Lung (tissue), 12 donors: ENCODE measurements around the gene OR13D1. TPM values are rescaled to one million over a fixed set of nuclear protein-coding genes. Genes with fewer than 3 reads are reported as not detected.
"Not testable (repeated sequence)": the region's sequence is repeated elsewhere in the genome, so short reads cannot be mapped to it uniquely, and the experiment has no call there.

Experiments
- ATAC-seq: fragments of 200-7000 bp; cut with Tn5 transposase; one replicate; pipeline ENCODE4 v1.9.1; 2020; ENCODE audit warnings: moderate number of reproducible peaks; ENCODE audit not compliant: insufficient read depth, low FRiP score
- DNase-seq, 3 donors: peaks; one replicate each; pipeline ENCODE4 v3.0.0-alpha.2; 2013 to 2017
- H3K27ac ChIP-seq, 2 donors: one replicate each; pipeline ENCODE4 v1.5.1; 2013; ENCODE audit warnings: mild to moderate bottlenecking in 2 of 2, moderate library complexity in 2 of 2, control low read depth in 1 of 2, inconsistent platforms in 1 of 2, low read depth in 1 of 2, low read length in 1 of 2
- H3K27me3 ChIP-seq, 3 donors: one replicate each; pipeline ENCODE4 v1.5.1; 2013; ENCODE audit warnings: low read length in 2 of 3; ENCODE audit not compliant: control insufficient read depth in 3 of 3, insufficient read depth in 3 of 3
- H3K36me3 ChIP-seq, 4 donors: one replicate each; pipeline ENCODE4 v1.5.1; 2013; ENCODE audit warnings: low read length in 4 of 4, mild to moderate bottlenecking in 1 of 4, moderate library complexity in 1 of 4; ENCODE audit not compliant: control insufficient read depth in 4 of 4, insufficient read depth in 4 of 4
- H3K4me1 ChIP-seq, 5 donors: one replicate each; pipeline ENCODE4 v1.5.1; 2013; ENCODE audit warnings: low read length in 5 of 5, mild to moderate bottlenecking in 2 of 5, moderate library complexity in 1 of 5; ENCODE audit not compliant: control insufficient read depth in 5 of 5, insufficient read depth in 5 of 5
- H3K4me3 ChIP-seq: one replicate; pipeline ENCODE4 v1.5.1; 2013; ENCODE audit warnings: mild to moderate bottlenecking, control low read depth, moderate library complexity
- H3K9ac ChIP-seq, 2 donors: one replicate each; pipeline ENCODE4 v1.5.1; 2013; ENCODE audit warnings: low read length in 2 of 2, control low read depth in 1 of 2; ENCODE audit not compliant: insufficient read depth in 1 of 2
- H3K9me3 ChIP-seq, 4 donors: one replicate each; pipeline ENCODE4 v1.5.1; 2013; ENCODE audit warnings: low read length in 3 of 4, mild to moderate bottlenecking in 1 of 4, moderate library complexity in 1 of 4; ENCODE audit not compliant: control insufficient read depth in 4 of 4, insufficient read depth in 3 of 4
- WGBS, 2 donors: extraction: QIAGEN DNeasy Blood & Tissue Kit; methylation state at CpG; one replicate each; pipeline ENCODE4 v1.1.7; 2013; 5-methylcytosine and 5-hydroxymethylcytosine counted together
- polyA plus RNA-seq, 2 donors: library from polyadenylated mRNA; stranded (reverse); fragments of 200-250 nt; gene quantifications; one replicate each; pipeline ENCODE4 v1.2.1, GENCODE V29; 2013
- total RNA-seq, 2 donors: library from RNA; depleted of rRNA in 1 of 2; stranded (reverse); fragments of >200 nt in 1 of 2; gene quantifications; one replicate each; pipeline ENCODE4 v1.2.1, GENCODE V29; 2014 to 2021
- TF ChIP-seq, protein P1 (sequence below): IDR thresholded peaks from 2 replicates; pipeline ENCODE4 v1.5.1; 2012; ENCODE audit warnings: mild to moderate bottlenecking; ENCODE audit errors: control extremely low read depth, extremely low read depth
- donor health status: control.
- donor health status: control.
- donor health status: Bipolar disorder and iron deficiency.
- donor health status: healthy.
- donor health status: DM: yes; HTN: yes; CAD: no.

Gene OR13D1
- total and polyA plus RNA-seq, 4 donors = not detected

DNA sequence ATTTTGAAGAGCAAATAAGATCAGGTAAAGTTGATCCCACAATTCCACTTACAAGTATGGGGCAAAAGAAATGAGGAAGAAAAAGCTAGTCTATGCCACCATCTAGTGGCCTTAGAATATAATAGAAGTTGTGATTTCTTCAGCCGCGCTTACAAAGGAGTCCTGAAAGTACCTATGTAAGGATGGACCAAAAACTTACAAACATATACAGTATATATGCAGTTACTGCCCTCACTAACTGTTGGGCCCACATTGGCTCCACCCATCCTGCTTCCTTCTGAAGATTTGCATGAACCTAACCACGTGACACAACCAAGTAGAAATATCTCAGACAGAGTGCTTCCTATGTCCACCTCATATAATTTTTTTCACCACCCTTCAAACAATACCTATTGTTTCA is 11.7 kb upstream of the OR13D1 start:
- peak in 2 of 3 donors; percentile 50 to 59 for DNase-seq
- TF ChIP-seq, protein P1, sequence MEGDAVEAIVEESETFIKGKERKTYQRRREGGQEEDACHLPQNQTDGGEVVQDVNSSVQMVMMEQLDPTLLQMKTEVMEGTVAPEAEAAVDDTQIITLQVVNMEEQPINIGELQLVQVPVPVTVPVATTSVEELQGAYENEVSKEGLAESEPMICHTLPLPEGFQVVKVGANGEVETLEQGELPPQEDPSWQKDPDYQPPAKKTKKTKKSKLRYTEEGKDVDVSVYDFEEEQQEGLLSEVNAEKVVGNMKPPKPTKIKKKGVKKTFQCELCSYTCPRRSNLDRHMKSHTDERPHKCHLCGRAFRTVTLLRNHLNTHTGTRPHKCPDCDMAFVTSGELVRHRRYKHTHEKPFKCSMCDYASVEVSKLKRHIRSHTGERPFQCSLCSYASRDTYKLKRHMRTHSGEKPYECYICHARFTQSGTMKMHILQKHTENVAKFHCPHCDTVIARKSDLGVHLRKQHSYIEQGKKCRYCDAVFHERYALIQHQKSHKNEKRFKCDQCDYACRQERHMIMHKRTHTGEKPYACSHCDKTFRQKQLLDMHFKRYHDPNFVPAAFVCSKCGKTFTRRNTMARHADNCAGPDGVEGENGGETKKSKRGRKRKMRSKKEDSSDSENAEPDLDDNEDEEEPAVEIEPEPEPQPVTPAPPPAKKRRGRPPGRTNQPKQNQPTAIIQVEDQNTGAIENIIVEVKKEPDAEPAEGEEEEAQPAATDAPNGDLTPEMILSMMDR = peak; percentile 10
- H3K4me1 ChIP-seq = no peaks in the 10 kb centered on the region

DNA sequence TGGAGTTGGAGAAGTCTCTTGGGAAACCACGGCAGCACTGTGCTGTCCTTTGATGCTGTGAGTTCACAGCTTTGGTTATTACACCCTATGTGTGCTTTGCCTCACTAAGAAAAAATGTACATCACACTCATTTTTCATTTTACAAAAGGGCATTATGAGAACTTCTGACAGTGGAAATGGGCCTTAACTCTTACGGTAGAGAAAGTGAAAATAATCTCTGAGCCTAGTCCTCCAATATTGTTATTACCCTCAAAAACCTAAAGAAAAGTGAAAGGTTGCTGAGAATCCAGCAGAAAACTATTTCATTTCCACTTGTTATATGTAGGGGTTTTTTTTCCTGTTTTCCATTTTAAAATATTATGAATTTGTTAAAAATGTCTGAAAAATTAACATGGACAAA is 8.2 kb upstream of the OR13D1 start:
- Histone ChIP-seq H3K9me3 (no peaks in the 10 kb centered on the region), H3K36me3 (no peaks in the 10 kb centered on the region), H3K9ac (no peak overlapping the region), H3K4me1 (no peaks in the 10 kb centered on the region), H3K27ac (no peak overlapping the region), H3K4me3 (no peak overlapping the region), H3K27me3 (no peaks in the 10 kb centered on the region)
- TF ChIP-seq, protein P1 = no peak
- DNase-seq (no peak), ATAC-seq (no peak)
- WGBS, 2 donors = 60 to 74% methylated on average over 2 of the region's 2 CpGs

More for the DNA sequence above, 11.7 kb upstream of the OR13D1 start:
- H3K27me3 ChIP-seq = no peaks in the 10 kb centered on the region
- H3K9ac ChIP-seq = no peak overlapping the region
- no peak for ATAC-seq
- no peak overlapping the region for H3K27ac ChIP-seq
- no peaks in the 10 kb centered on the region for H3K36me3 ChIP-seq
- no peak overlapping the region for H3K4me3 ChIP-seq
- H3K9me3 ChIP-seq = no peaks in the 10 kb centered on the region
- 21 to 26% methylated on average over 3 of the region's 3 CpGs for WGBS, 2 donors

DNA sequence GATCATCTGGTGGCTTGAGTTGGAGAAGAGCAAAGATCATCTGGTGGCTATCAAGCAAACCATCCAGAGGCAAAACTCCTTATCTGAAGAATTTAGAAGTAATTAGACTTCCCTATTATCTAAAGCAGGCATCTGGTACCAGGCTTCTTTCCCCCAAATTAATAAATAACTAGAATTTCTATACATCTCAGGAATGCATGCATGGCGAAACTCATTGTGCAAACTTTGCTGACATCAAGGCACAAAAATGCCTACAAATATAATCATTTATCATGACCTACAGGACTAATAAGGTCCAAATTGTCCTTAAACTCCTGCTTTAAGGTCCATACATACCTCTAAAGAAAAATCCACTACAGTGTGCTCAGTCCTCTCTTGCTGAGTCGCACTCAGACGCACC is 6.0 kb downstream of the OR13D1 start:
- ATAC-seq = no peak
- Histone ChIP-seq H3K9me3 (no peaks in the 10 kb centered on the region), H3K36me3 (no peaks in the 10 kb centered on the region), H3K4me3 (no peak overlapping the region), H3K9ac (no peak overlapping the region), H3K27ac (no peak overlapping the region), H3K4me1 (no peaks in the 10 kb centered on the region), H3K27me3 (no peaks in the 10 kb centered on the region)
- DNase-seq = no peak
- TF ChIP-seq, protein P1 = no peak
- 86 to 93% methylated on average over 3 of the region's 3 CpGs for WGBS, 2 donors

DNA sequence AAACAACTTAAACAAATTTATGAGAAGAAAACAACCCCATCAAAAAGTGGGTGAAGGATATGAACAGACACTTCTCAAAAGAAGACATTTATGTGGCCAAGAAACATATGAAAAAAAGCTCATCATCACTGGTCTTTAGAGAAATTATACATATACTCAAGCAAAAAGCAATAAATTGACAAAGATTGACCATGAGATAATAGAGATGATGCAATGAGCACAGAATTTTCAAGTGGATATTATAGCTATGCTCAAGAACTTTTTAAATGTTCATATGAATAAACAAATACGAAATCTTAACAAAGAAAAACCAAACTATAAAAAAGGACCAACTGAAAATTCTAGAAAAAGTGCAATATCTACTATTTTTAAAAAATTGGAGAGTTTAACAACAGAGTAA is 14.4 kb downstream of the OR13D1 start:
- not testable (repeated sequence) for H3K4me3 ChIP-seq, DNase-seq, H3K9me3 ChIP-seq, H3K36me3 ChIP-seq, H3K27me3 ChIP-seq, H3K27ac ChIP-seq, H3K9ac ChIP-seq, H3K4me1 ChIP-seq, ATAC-seq
- WGBS, 2 donors = 39 to 59% methylated on average over 1 of the region's 1 CpG
